A673 (cell line): ENCODE measurements around the gene CEP112. TPM values are rescaled to one million over a fixed set of nuclear protein-coding genes. Genes with fewer than 3 reads are reported as not detected.

ENCODE experiments used
- BruUV-seq: library from RNA; stranded (reverse); fragments of 400-500 nt; replicated peaks from 2 replicates; lab custom pipeline; 2021; lab: Mats Ljungman, UMichigan
- CTCF ChIA-PET: fragments of 300-600 bp; sonication (Branson Sonifier 250); formaldehyde crosslinking; loops from one replicate; lab custom pipeline; 2022; ENCODE audit warnings: antibody characterized with exemption; lab: Charles Lee
- POLR2A ChIA-PET: fragments of 300-600 bp; sonication (Branson Sonifier 250); formaldehyde crosslinking; loops from one replicate; lab custom pipeline; 2022; ENCODE audit warnings: antibody characterized with exemption; ENCODE audit not compliant: low non-redundant PET; lab: Charles Lee
- DNase-seq: peaks from one replicate; pipeline ENCODE4 v3.0.0-alpha.2; 2015; ENCODE audit warnings: low spot score
- H3K27ac ChIP-seq: fragments of 200-600 bp; sonication (generic); 2 replicates; pipeline ENCODE4 v1.5.1; 2016; ENCODE audit warnings: mixed run types, low read depth, mild to moderate bottlenecking, mixed read lengths, antibody characterized with exemption, low read length; ENCODE audit not compliant: poor library complexity, severe bottlenecking
- H3K27me3 ChIP-seq: fragments of 200-600 bp; sonication (generic); replicated peaks from 2 replicates; pipeline ENCODE4 v1.6.1; 2017; ENCODE audit warnings: mixed run types, low read depth, mild to moderate bottlenecking, mixed read lengths, antibody characterized with exemption, low read length; ENCODE audit not compliant: insufficient read depth, poor library complexity
- H3K36me3 ChIP-seq: fragments of 200-600 bp; sonication (generic); 2 replicates; pipeline ENCODE4 v1.6.1; 2016; ENCODE audit warnings: mixed run types, mild to moderate bottlenecking, mixed read lengths, antibody characterized with exemption, low read length; ENCODE audit not compliant: insufficient read depth, poor library complexity, severe bottlenecking
- H3K4me1 ChIP-seq: fragments of 200-600 bp; sonication (generic); 2 replicates; pipeline ENCODE4 v1.6.1; 2017; ENCODE audit warnings: mixed run types, mild to moderate bottlenecking, mixed read lengths, antibody characterized with exemption, low read length; ENCODE audit not compliant: insufficient read depth, poor library complexity, severe bottlenecking
- H3K4me3 ChIP-seq: fragments of 200-600 bp; sonication (generic); 2 replicates; pipeline ENCODE4 v1.5.1; 2016; ENCODE audit warnings: low read depth, mixed run types, mild to moderate bottlenecking, mixed read lengths, low read length; ENCODE audit not compliant: poor library complexity, severe bottlenecking
- H3K9me3 ChIP-seq: fragments of 200-600 bp; sonication (generic); 2 replicates; pipeline ENCODE4 v1.6.1; 2016; ENCODE audit warnings: mixed run types, low read depth, mild to moderate bottlenecking, mixed read lengths, antibody characterized with exemption, low read length; ENCODE audit not compliant: poor library complexity, severe bottlenecking
- EZH2 ChIP-seq: fragments of 200-600 bp; sonication (generic); IDR thresholded peaks from 2 replicates; pipeline ENCODE4 v1.6.1; 2017; ENCODE audit warnings: borderline replicate concordance, low read depth, mild to moderate bottlenecking, mixed read lengths, antibody characterized with exemption, low read length; ENCODE audit not compliant: poor library complexity, severe bottlenecking
- intact Hi-C: fragments of 100-400 bp; cut with micrococcal nuclease; formaldehyde crosslinking; loops from one replicate; pipeline ENCODE4 v1.10.0; 2022; ENCODE audit not compliant: unreplicated experiment
- total RNA-seq: library from RNA; stranded (reverse); gene quantifications from 2 replicates; pipeline ENCODE4 v1.2.3, GENCODE V29; 2021
- TF ChIP-seq, protein P1 (sequence below): fragments of 300-800, 200-600 bp; sonication (generic); conservative IDR thresholded peaks from 2 replicates; pipeline ENCODE4 v1.5.1; 2017; ENCODE audit warnings: low read depth, mild to moderate bottlenecking, antibody characterized with exemption, low read length, moderate library complexity, mixed read lengths

The CEP112 gene
- total RNA-seq, 1 experiment from 2014 or later: 27.2 TPM

DNA sequence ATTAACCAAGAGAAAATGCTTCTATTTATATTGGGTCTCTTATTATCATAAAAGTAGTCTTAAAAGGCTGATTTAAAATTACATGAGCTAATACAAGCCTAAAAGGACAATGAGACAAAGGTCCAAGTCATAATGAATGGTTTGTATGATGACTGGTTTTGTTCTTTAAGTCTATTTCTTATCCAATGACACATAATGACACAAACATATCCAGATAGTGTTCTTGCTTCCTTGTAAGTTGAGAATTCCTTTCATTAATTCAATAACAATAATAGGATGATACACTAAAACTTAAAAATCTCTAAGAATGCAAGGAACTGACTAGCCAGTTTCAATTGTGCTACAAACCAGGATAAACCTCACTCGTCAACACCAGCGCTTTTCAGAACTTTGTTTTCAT lies 244.1 kb downstream of the CEP112 start:
- no TSS peak for BruUV-seq
- Histone ChIP-seq H3K4me1 (no peaks in the 10 kb centered on the region), H3K4me3 (no peak overlapping the region), H3K27ac (no peak overlapping the region), H3K9me3 (no peaks in the 10 kb centered on the region), H3K36me3 (no peaks in the 10 kb centered on the region), H3K27me3 (no peaks in the 10 kb centered on the region)
- POLR2A ChIA-PET: no interaction called here
- CTCF ChIA-PET: no interaction called here
- DNase-seq: no peak
- intact Hi-C loops: no loop called here
- TF ChIP-seq EZH2: no peak
- TF ChIP-seq, protein P1, sequence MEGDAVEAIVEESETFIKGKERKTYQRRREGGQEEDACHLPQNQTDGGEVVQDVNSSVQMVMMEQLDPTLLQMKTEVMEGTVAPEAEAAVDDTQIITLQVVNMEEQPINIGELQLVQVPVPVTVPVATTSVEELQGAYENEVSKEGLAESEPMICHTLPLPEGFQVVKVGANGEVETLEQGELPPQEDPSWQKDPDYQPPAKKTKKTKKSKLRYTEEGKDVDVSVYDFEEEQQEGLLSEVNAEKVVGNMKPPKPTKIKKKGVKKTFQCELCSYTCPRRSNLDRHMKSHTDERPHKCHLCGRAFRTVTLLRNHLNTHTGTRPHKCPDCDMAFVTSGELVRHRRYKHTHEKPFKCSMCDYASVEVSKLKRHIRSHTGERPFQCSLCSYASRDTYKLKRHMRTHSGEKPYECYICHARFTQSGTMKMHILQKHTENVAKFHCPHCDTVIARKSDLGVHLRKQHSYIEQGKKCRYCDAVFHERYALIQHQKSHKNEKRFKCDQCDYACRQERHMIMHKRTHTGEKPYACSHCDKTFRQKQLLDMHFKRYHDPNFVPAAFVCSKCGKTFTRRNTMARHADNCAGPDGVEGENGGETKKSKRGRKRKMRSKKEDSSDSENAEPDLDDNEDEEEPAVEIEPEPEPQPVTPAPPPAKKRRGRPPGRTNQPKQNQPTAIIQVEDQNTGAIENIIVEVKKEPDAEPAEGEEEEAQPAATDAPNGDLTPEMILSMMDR: no peak

DNA sequence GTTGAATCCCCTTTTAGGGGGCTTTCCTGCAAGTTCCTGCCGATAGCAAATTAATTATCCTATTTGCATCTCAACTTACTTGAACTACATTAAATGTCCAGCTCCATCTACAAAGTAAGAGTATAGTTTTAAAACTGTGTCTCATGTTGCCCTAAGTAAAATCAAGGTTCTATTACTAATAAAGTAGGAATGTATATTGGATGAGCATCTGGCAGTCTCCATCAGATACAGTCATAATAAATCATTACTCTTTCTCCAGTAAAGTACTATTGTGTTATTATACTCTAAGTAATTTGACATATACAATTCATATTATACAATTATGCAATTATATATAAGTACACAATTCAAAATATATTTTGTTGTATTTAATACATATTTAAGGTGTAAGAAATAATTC lies 249.3 kb downstream of the CEP112 start:
- ChIA-PET CTCF (no interaction called here), POLR2A (no interaction called here)
- Histone ChIP-seq H3K27me3 (no peaks in the 10 kb centered on the region), H3K36me3 (no peaks in the 10 kb centered on the region), H3K4me1 (no peaks in the 10 kb centered on the region), H3K9me3 (peaks cover 6% of the 10 kb centered on the region), H3K27ac (no peak overlapping the region), H3K4me3 (no peak overlapping the region)
- intact Hi-C loops: no loop called here
- no TSS peak for BruUV-seq
- TF ChIP-seq, protein P1: no peak
- TF ChIP-seq EZH2: no peak
- no peak for DNase-seq

DNA sequence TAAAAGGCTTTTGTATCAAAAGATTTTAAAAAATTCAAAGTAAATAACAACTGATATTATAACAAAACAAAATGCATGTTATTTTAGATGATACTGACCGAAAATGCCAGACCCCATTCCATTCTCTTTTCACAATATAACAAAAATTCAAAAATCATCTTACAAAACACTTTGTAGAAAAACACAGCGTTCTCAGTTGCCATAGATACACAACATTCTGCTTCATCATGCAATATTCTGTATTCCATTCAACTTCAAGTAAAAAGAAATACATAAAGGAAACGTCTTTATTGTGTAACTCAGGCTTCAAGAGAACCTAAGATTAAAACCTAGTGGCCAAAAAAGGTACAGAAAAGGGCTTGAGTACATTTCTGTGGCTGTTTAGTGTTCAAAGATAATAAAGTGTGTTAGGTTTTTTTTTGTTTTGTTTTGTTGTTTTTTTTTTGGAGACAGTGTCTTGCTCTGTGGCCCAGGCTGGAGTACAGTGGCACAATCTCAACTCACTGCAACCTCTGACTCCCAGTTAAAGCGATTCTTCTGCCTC lies 250.5 kb downstream of the CEP112 start:
- POLR2A ChIA-PET: no interaction called here

More for the DNA sequence above, 250.5 kb downstream of the CEP112 start:
- no peak overlapping the region for H3K4me3 ChIP-seq
- H3K27ac ChIP-seq: no peak overlapping the region
- no peaks in the 10 kb centered on the region for H3K27me3 ChIP-seq
- DNase-seq: peak; percentile 7
- no peaks in the 10 kb centered on the region for H3K4me1 ChIP-seq
- TF ChIP-seq, protein P1: no peak
- TF ChIP-seq EZH2: no peak
- intact Hi-C loops: no loop called here
- BruUV-seq: no TSS peak
- H3K9me3 ChIP-seq: peaks cover 6% of the 10 kb centered on the region
- no peaks in the 10 kb centered on the region for H3K36me3 ChIP-seq
- CTCF ChIA-PET: no interaction called here
